ENCODE data around the gene AMPH.
"Not testable (repeated sequence)": the region's sequence is repeated elsewhere in the genome, so short reads cannot be mapped to it uniquely, and the experiment has no call there.

The AMPH gene

GRCh38 chr7:38398725-38399321 is 232.3 kb downstream of the AMPH start:
- peak; percentile 30 for DNase-seq (ENCODE audit: low spot score)

DNA sequence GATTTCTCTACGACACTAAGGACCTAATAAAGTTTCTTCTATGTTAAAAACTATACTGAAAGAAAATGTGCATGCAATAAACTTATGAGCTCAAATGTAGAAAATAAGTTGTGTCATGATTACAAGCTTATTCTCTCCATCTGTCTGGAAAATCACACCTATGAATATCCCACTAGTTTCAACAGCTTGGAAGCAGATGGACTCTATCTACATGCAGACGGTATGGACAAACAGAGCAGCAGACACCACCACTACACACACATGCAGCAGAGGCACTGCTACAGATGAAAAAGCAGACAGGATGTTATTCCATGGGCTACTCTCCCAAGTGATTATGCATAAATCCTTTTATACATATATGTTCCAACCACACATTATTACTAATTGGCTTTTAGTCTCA is 234.3 kb downstream of the AMPH start:
- no peak for DNase-seq (ENCODE audit: low spot score)

- DNase-seq (ENCODE audit: low spot score) = not testable (repeated sequence)
Measured at GRCh38 chr7:38395921-38396552, 235.1 kb downstream of the AMPH start.

GRCh38 chr7:38394660-38395059 is 236.5 kb downstream of the AMPH start:
- no peak for DNase-seq (ENCODE audit: low spot score)

GRCh38 chr7:38393874-38394273 is 237.3 kb downstream of the AMPH start:
- DNase-seq (ENCODE audit: low spot score) = no peak

DNA sequence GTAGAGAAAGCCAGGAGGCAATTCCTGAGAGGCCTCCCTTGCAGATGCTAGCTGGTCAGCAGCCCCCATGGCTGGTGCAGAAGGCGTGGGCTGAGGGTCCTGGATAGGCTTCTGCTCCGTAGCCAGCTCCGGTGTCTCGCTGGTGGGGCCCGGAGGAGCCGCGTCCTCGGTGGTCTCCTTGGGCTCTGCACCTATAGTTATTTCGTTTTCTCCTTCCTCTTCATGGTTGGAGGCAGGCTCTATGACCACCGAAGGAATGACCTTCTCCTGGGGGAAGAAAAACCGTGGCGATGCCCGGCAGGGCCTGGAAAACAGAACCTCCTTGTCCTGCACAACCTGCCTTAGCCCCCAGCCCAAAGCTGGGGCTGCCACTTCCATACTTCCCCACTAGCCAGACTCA is 239.4 kb downstream of the AMPH start:
- no peak for DNase-seq (ENCODE audit: low spot score)

DNA sequence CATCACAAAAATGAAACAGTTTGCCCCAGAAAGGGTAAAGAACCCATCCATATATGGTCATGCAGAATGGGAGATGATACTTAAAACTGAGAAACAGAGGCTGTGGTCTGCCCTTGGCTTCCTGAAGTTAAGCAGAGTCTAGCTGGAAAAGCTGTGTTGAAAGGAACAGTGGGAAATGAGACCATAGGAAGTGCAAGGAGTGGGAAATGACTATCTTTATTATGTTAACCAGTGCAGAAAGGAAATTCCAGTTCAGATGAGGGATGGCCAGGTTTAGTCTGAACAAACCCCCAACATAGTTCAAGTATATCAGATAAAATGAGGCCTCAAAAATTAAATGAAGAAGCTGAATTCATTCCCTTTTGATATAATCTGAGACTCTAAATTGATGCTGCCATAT is 245.5 kb downstream of the AMPH start:
- DNase-seq (ENCODE audit: low spot score) = no peak

- no peak for DNase-seq (ENCODE audit: low spot score)
Measured at GRCh38 chr7:38383281-38383680, 247.9 kb downstream of the AMPH start.

DNA sequence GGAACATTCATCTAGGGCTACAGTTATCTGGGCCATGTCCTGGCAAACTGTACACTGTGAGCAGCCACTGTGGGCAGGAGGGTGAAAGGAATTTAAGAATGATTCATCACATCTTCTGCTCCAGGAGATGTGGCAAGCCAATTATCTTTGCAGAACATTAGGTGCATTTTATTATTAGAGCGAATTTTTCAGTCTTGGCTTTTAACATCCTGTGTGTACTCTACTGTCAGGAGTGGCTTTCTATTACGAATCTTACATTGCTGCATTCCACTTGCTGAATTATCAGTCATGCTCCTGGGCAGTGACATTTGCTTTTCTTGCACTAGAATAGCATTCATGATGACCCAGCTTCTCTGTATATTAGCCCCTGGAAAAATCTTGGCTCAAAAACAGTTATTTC is 248.5 kb downstream of the AMPH start:
- DNase-seq (ENCODE audit: low spot score) = no peak

DNA sequence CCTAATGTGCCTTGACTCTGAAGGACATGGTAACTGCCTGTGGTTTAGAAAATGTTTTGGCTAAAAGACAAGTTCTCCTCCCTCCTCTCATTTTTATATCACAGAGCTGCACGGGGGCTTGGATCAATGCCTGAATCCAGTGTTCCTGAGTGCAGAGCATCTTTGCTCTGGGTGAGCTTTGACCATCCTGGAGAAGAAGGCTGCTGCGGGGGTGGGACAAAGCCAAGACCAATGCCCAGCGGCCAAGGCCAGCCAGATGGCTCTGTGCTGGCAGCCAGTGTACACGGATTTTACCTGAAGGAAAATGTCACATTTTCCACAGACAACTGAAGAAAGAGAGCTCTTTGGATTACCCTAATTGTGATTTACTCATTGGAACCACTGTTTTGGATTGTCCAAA is 255.7 kb downstream of the AMPH start:
- DNase-seq (ENCODE audit: low spot score) = no peak

DNA sequence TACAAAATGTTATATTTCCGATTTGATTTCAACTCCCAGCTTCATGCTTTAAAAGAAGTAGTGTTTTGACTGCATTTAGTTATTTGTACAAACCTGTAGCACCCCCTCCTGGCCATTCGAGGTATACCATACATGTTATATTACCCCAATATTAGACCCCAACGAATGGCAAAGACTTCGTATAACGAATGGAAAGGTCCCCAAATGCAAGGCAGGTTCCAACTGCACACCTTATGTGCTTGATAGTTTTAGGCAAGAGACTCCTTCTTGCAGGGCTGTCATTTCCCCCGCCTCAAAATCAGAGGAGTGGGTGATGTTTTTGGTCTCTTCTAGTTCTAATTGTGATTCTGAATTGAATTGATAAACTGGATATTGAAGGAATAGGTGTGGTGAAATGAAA is 256.7 kb downstream of the AMPH start:
- no peak for DNase-seq (ENCODE audit: low spot score)

DNA sequence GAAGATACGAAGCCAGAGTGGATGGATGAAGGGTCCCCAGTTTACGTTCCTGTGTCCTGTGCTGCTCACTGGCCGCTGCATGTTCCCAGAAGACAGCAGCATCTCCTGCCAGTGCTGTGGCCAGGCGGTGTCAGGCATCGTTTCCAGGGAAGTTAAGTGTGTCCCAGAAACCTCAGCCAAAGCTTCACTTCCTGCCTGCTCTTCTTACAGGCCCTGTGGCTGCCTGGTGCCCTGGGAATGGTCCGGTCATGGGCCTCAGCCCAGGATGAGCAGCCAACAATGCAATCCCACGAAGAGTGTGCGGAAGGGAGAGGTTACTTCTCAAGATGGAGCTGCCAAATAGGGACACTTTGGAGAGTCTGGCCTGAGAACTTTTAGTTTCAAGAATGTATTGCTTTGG is 258.0 kb downstream of the AMPH start:
- no peak for DNase-seq (ENCODE audit: low spot score)

- DNase-seq (ENCODE audit: low spot score) = no peak
Measured at GRCh38 chr7:38372290-38372689, 258.9 kb downstream of the AMPH start.

GRCh38 chr7:38369816-38370493 is 261.2 kb downstream of the AMPH start:
- peak; percentile 71 for DNase-seq (ENCODE audit: low spot score)

DNA sequence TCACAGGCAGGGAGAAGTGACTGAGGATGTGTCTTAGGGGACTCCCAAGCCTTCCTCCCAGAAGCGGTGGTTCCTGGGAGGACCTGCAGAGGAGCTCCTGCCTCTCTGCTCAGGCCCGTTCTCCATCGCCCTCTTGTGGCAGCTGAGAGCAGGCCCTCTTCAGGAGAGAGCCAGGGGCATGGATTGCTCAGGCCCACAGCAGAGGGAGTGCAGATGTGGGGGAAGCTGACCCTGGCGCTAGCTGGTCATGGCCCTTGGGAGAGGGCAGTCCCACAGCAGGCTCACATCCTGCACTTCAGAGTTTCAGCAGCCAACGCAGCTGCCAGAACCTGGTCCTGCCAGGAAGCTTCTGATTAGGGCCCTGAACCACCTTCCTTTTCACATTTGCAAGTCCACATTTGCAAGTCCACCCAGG is 263.0 kb downstream of the AMPH start:
- peak; percentile 86 for DNase-seq (ENCODE audit: low spot score)

GRCh38 chr7:38367301-38367890 is 263.8 kb downstream of the AMPH start:
- DNase-seq (ENCODE audit: low spot score) = no peak

GRCh38 chr7:38363379-38363778 is 267.8 kb downstream of the AMPH start:
- peak; percentile 42 for DNase-seq (ENCODE audit: low spot score)

DNA sequence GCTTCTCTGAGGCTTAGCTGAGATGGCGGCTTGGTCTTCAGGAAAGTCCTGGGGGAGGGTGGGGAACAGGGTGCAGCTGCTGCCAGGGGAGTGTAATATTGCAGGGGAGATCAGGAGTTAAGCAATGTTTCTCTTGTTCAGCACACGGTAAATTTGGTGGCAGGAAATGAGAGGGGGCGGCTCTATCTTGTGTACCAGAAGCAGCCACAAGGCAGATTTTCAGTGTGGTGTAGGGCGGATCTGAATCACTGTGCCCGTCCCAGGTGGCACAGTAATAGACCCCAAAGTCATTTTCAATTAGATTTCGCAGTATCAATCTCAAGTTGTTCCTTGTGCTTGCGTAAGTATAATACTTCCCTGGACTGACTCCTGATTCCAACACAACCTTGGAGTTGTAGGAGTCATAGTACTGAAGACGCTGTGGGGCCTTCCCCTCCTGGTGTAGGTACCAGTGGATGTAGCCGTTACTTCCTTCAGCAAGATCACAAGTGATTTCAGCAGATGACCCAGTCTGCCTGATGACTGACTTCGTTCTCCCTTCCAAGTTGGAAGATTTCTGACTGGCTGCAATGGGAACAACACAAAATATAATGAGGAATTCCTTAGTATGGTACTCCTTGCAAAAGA is 268.4 kb downstream of the AMPH start:
- DNase-seq (ENCODE audit: low spot score) = not testable (repeated sequence)

DNA sequence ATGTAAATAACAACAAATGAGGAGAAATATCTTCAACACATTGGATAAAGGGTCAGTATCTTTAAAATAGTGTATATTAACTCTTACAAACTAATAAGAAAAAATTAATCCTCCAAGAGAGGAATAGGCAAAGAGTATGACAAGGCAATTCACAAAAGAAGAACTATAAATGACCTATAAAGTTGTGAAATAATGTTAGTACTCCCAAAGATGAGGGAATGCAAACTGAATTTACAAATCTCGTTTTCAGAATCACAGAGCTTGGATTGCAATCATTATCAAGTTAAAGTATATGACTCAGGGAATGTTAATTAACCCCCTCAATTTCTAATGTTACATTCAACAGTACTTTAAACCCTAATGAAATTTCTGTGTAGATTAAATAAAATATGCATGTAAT is 270.4 kb downstream of the AMPH start:
- no peak for DNase-seq (ENCODE audit: low spot score)

- not testable (repeated sequence) for DNase-seq (ENCODE audit: low spot score)
Measured at GRCh38 chr7:38359071-38359601, 272.0 kb downstream of the AMPH start.

DNA sequence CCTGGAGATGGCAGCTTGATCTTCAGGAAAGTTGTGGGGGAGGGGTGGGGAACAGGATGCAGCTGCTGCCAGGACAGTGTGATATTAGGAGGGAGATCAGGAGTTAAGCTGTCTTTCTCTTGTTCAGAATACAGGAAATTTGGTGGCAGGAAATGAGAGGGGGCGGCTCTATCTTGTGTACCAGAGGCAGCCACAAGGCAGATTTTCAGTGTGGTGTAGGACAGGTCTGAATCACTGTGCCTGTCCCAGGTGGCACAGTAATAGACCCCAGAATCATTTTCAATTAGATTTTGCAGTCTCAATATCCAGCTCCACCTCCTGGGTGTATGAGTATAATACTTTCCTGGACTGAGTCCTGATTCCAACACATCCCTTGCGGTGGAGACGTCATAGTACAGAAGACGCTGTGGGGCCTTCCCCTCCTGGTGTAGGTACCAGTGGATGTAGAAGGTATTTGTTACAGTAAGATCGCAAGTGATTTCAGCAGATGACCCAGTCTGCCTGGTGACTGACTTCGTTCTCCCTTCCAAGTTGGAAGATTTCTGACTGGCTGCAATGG is 272.8 kb downstream of the AMPH start:
- DNase-seq (ENCODE audit: low spot score) = not testable (repeated sequence)
